HG02642 (cell line): ENCODE results near the gene CHAMP1.
"Not testable (repeated sequence)": the region's sequence is repeated elsewhere in the genome, so short reads cannot be mapped to it uniquely, and the experiment has no call there.

ENCODE experiments used
- ATAC-seq: cut with Tn5 transposase; IDR thresholded peaks from one replicate; pipeline ENCODE4 v1.9.1; 2021; ENCODE audit warnings: mild to moderate bottlenecking; ENCODE audit not compliant: unreplicated experiment, poor library complexity

Gene CHAMP1

GRCh38 chr13:114330086-114330485, 15.8 kb downstream of the CHAMP1 start:
- no peak for ATAC-seq

DNA sequence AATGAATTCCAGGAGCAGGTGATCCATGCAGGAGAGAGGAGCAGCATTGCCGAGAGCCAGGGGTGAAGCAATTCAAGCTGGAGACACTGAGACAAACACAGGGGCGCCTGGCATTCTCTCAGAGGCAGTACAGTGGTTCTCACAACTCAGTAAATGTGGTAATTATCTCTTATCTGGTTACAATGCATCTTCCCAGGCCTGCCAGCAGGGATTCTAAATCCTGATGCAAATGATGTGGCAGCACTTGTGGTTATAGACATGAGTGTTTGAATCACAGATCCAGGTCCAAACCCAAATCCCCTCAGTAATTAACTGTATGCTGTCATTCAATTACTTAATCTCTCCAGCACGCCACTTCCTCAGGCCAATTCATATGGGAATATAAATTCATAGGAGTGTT, 19.6 kb downstream of the CHAMP1 start:
- not testable (repeated sequence) for ATAC-seq

DNA sequence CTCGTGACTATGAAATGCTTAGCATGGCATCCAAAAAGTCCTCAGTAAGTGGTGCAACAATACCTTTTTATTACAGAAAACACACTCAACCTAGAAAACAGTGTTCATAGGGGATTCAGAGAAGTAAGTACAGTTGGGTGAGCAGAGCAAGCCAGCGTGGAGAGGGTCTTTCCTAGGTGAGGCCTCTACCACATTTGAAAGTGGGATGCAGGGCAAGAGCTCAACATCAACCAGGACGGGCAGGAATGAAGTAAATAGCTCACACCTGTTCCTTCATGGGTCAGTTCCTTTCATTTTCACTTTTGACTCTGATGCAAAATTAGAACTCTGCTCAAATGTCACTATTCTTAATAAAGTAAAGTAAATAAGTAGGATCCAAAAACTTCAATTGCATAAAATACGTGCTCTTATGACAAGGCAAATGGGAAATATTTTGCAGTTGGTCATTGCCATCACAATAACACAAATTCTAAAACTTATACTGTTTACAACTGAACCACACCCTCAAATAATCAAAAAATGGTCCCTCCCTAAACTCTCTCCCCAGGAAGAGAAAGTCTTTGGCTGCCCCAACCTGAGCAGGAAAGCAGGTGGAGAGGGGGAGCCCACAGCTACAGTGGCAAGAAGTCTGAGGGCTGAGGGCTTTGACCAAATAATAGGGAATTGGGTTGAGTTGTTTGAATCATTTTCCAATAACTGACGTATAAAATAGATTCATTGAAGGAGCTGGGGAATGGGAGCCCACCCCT, 20.2 kb downstream of the CHAMP1 start:
- no peak for ATAC-seq

DNA sequence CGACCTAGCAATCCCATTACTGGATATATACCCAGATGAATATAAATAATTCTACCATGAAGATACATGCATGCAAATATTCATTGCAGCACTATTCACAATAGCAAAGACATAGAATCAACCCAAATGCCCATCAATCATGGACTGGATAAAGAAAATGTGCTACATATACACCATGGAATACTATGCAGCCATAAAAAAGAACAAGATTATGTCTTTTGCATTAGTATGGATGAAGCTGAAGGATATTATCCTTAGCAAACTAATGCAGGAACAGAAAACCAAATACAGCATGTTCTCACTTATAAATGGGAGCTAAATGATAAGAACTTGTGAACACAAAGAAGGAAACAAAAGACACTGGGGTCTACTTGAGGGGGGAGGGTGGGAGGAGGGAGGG, 22.2 kb downstream of the CHAMP1 start:
- not testable (repeated sequence) for ATAC-seq

DNA sequence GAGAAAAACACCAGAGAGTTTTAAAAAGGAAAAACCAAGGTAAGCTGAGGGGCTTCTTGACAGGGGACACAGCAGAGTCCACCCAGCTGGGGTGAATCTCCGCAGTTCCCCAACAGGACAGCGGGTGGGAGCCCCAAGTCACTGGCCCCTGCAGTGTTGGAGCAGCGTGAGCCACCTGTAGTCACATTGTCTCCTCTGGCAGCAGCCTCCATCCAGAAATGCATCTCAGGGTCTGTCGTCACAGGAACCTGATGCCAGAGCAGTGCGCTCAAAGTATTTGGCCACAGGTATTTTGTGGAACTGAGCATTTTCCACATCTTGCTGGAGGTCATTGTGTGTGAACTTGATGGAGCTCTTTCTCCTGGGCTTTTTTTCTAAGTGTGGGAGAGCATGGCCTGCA, 24.7 kb downstream of the CHAMP1 start:
- no peak for ATAC-seq

DNA sequence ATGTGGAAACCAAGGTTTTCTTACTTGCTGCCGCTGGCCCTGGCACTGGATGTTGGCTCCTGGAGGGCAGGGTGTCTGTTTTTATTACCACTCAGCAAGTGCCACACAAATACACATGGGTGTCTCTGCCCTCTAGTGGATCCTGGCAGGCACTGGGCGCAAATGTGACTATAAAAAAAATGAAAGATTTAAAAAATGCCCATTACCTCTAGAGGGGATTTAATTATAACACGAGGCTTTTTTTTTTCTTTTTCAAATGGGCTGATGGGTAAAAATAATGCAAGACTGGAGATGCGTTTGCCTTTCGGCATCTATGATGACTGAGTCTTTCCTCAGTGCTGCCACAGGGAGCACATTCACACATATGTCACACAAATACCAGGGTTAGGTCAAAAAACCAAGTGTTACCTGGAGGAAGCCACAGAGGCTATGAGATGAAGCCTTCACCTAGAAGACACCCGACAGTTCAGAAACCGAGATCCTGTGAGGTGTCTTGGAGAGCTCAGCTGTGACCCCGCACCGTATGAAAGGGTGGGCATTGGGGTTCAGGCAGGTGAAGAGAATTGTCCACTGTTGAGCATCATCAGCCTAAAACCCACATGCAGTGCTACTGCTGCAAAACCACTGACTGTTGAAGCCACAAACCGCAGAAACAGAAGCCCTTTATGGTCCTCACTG, 25.7 kb downstream of the CHAMP1 start:
- ATAC-seq, result no peak

DNA sequence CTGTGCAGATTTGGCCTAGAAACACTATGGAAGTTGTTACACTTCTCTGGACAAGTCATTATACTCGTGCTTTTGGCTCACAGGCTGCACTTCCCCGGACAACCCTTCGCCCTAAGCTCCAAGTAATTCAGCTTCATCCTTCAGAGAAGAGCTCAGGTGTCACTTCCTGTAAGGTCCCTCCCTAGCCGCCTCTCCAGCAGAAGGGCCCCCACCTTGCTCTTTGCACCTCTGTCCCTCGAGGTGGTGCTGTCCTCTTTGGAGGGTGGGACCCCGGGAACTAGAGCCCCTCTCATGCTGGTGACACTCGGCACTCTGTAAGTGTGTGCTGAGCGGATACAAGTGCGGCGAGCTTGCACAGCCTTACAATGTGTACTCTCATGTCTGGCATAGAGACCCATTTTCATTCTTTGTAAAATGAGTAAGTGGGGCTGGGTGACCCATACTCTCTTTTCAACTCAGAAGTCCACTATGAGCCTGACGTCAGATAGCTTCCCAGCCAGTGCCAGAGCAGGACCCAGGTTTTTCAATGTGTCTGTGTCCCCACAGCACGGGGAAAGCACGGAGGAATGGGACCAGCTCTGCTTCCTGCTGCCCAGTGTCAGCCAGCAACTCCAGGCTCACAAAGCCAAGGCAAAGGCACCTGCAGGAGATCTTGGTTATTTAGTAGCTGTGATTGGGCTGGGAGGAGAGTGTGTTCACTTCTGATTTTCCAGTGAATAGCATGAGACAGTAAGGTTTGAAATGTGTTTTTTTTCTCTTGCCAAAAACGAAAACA, 26.9 kb downstream of the CHAMP1 start:
- no peak for ATAC-seq

DNA sequence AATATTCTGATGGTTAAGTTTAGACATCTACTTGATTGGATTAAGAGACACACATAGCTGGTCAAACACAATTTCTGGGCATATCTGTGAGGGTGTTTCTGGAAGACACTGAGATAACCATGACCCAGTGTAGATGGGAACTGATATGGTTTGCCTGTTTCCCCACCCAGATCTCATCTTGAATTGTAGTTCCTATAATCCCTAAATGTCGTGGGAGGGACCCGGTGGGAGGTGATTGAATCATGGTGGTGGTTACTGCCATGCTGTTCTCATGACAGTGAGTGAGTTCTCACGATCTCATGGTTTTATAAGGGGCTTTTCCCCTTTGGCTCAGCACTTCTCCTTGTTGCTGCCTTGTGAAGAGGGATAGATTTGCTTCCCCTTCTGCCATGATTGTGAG, 33.0 kb downstream of the CHAMP1 start:
- ATAC-seq, result not testable (repeated sequence)

- ATAC-seq, result not testable (repeated sequence)
Measured at GRCh38 chr13:114352763-114353162, 38.5 kb downstream of the CHAMP1 start.

DNA sequence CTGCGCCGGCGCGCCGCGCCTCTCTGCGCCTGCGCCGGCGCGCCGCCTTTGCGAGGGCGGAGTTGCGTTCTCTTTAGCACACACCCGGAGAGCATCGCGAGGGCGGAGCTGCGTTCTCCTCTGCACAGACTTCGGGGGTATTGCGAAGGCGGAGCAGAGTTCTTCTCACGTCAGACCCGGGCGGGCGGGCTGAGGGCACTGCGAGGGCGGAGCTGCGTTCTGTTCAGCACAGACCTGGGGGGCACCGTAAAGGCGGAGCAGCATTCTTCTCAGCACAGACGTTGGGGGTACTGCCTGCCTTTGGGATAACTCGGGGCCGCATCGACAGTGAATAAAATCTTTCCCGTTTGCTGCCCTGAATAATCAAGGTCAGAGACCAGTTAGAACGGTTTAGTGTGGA, 39.1 kb downstream of the CHAMP1 start:
- not testable (repeated sequence) for ATAC-seq
